Endothelial cell of umbilical vein (primary cell): ENCODE results near the gene USH1C. TPM values are rescaled to one million over a fixed set of nuclear protein-coding genes. Genes with fewer than 3 reads are reported as not detected.

ENCODE experiments used
- BruUV-seq: library from RNA; stranded (reverse); fragments of 400-500 nt; replicated peaks from 2 replicates; lab custom pipeline; 2021; lab: Mats Ljungman, UMichigan
- CTCF ChIA-PET: fragments of 300-600, 350-600 bp; sonication (Branson Sonifier 250); formaldehyde crosslinking; loops from one replicate; lab custom pipeline; 2021; ENCODE audit warnings: antibody characterized with exemption, inconsistent platforms; lab: Charles Lee
- POLR2A ChIA-PET: fragments of 300-600, 350-600 bp; sonication (Branson Sonifier 250); formaldehyde crosslinking; loops from one replicate; lab custom pipeline; 2021; ENCODE audit warnings: antibody characterized with exemption, inconsistent platforms; lab: Charles Lee
- DNase-seq: peaks from one replicate; pipeline ENCODE4 v3.0.0-alpha.2; 2011; ENCODE audit warnings: low read depth, low spot score
- FAIRE-seq: peaks from 2 replicates; lab custom pipeline; 2011; peaks lifted over from hg19 to GRCh38; lab: Jason Lieb, UNC
- H2AFZ ChIP-seq: 2 replicates; pipeline ENCODE4 v1.6.0; 2012; ENCODE audit warnings: low read depth, low read length, control low read depth, inconsistent platforms
- H3K27ac ChIP-seq: 2 replicates; pipeline ENCODE4 v1.5.1; 2011; ENCODE audit warnings: low read depth, mild to moderate bottlenecking, control low read depth, low read length, moderate library complexity; ENCODE audit not compliant: insufficient read depth
- H3K27me3 ChIP-seq, 2 experiments: 2 replicates each; pipeline versions ENCODE4 v1.6.0 to v1.6.1; 2011; ENCODE audit warnings: low read length in 2 of 2, mixed read lengths in 1 of 2; ENCODE audit not compliant: control insufficient read depth in 2 of 2, insufficient read depth in 2 of 2
- H3K36me3 ChIP-seq, 2 experiments: 2 replicates in 1 of 2; 3 replicates in 1 of 2; pipeline ENCODE4 v1.5.1; 2011; ENCODE audit warnings: low read length in 2 of 2, mild to moderate bottlenecking in 1 of 2, moderate library complexity in 1 of 2; ENCODE audit not compliant: control insufficient read depth in 2 of 2, insufficient read depth in 2 of 2; ENCODE audit errors: extremely low read depth in 1 of 2
- H3K4me1 ChIP-seq: 3 replicates; pipeline ENCODE4 v1.5.1; 2011; ENCODE audit warnings: mild to moderate bottlenecking, low read length; ENCODE audit not compliant: control insufficient read depth, insufficient read depth; ENCODE audit errors: extremely low read depth
- H3K4me2 ChIP-seq: 2 replicates; pipeline ENCODE4 v1.6.1; 2011; ENCODE audit warnings: low read length, control low read depth, mixed read lengths; ENCODE audit not compliant: insufficient read depth
- H3K4me3 ChIP-seq, 3 experiments: fragments of 200-600 bp in 1 of 3; sonication (generic), shearing (Covaris generic) in 1 of 3; replicated peaks in 1 of 3; 2 replicates each; pipeline ENCODE4 v1.5.1; 2011 to 2016; ENCODE audit warnings: control low read depth in 3 of 3, low read length in 3 of 3, mild to moderate bottlenecking in 2 of 3, inconsistent platforms in 1 of 3, low read depth in 1 of 3, moderate library complexity in 1 of 3; ENCODE audit not compliant: insufficient read depth in 1 of 3
- H3K79me2 ChIP-seq: 2 replicates; pipeline ENCODE4 v1.6.0; 2012; ENCODE audit warnings: low read length, inconsistent platforms; ENCODE audit not compliant: control insufficient read depth, insufficient read depth
- H3K9ac ChIP-seq: replicated peaks from 2 replicates; pipeline ENCODE3; 2011; ENCODE audit warnings: low read length, control low read depth; ENCODE audit not compliant: insufficient read depth; ENCODE audit errors: extremely low read depth
- H3K9me1 ChIP-seq: replicated peaks from 3 replicates; pipeline ENCODE4 v1.6.0; 2011; ENCODE audit warnings: mild to moderate bottlenecking, low read length; ENCODE audit not compliant: control insufficient read depth, insufficient read depth; ENCODE audit errors: extremely low read depth
- H3K9me3 ChIP-seq: replicated peaks from 2 replicates; pipeline ENCODE4 v1.5.1; 2012; ENCODE audit warnings: low read length, inconsistent platforms; ENCODE audit not compliant: control insufficient read depth, insufficient read depth
- H4K20me1 ChIP-seq: replicated peaks from 2 replicates; pipeline ENCODE3; 2011; ENCODE audit warnings: mild to moderate bottlenecking, low read length; ENCODE audit not compliant: control insufficient read depth, insufficient read depth; ENCODE audit errors: extremely low read depth
- CTCF ChIP-seq, 2 donors: IDR thresholded peaks; 1 replicate in 1 of 2; 2 replicates in 1 of 2; pipeline ENCODE4 v1.5.1; 2011; ENCODE audit warnings: low read length in 2 of 2, mild to moderate bottlenecking in 2 of 2, moderate library complexity in 2 of 2, control low read depth in 1 of 2, inconsistent platforms in 1 of 2, low read depth in 1 of 2; ENCODE audit not compliant: insufficient read depth in 1 of 2; ENCODE audit errors: extremely low read depth in 1 of 2
- EZH2 ChIP-seq: IDR thresholded peaks from 2 replicates; pipeline ENCODE4 v1.6.1; 2012; ENCODE audit warnings: borderline replicate concordance, low read depth, mild to moderate bottlenecking, moderate library complexity, low read length, inconsistent platforms; ENCODE audit not compliant: severe bottlenecking
- FOS ChIP-seq: IDR thresholded peaks from 2 replicates; pipeline ENCODE4 v1.6.1; 2011; ENCODE audit warnings: mild to moderate bottlenecking, low read length, moderate library complexity, borderline replicate concordance; ENCODE audit not compliant: insufficient read depth
- GATA2 ChIP-seq: IDR thresholded peaks from 2 replicates; pipeline ENCODE4 v1.7.0; 2011; ENCODE audit warnings: low read depth, mild to moderate bottlenecking, moderate library complexity, mixed read lengths, low read length; ENCODE audit not compliant: insufficient read length, insufficient read depth
- JUN ChIP-seq: IDR thresholded peaks from 2 replicates; pipeline ENCODE4 v1.6.1; 2011; ENCODE audit warnings: borderline replicate concordance, low read depth; ENCODE audit not compliant: insufficient read length, insufficient read depth
- MAX ChIP-seq: IDR thresholded peaks from 2 replicates; pipeline ENCODE4 v1.6.1; 2011; ENCODE audit not compliant: insufficient read depth, insufficient read length
- MYC ChIP-seq: IDR thresholded peaks from one replicate; pipeline ENCODE4 v1.6.1; 2011; ENCODE audit warnings: mild to moderate bottlenecking, low read depth, low read length
- POLR2A ChIP-seq: IDR thresholded peaks from 2 replicates; pipeline ENCODE4 v1.6.1; 2012; ENCODE audit warnings: low read depth, mild to moderate bottlenecking, control low read depth, low read length
- POLR2AphosphoS5 ChIP-seq: IDR thresholded peaks from 2 replicates; pipeline ENCODE4 v1.6.1; 2012; ENCODE audit warnings: low read depth, mild to moderate bottlenecking, control low read depth, low read length, moderate library complexity; ENCODE audit not compliant: insufficient read depth
- dilution Hi-C: fragments of 300-500 bp; cut with MboI; formaldehyde crosslinking; loops from one replicate; pipeline ENCODE4 v1.15.0; 2019; ENCODE audit warnings: low sequenced_read_pairs; ENCODE audit not compliant: extremely low pct_ligation_motif_present
- intact Hi-C: fragments of 100-400 bp; cut with micrococcal nuclease; formaldehyde crosslinking; loops from one replicate; pipeline ENCODE4 v1.10.0; 2022
- polyA plus RNA-seq, 4 experiments: library from polyadenylated mRNA; depleted of rRNA in 3 of 4; stranded (reverse) in 3 of 4; unstranded in 1 of 4; fragments of >200 nt; gene quantifications; 2 replicates each; pipeline versions ENCODE4 v1.2.1 to v1.2.3, GENCODE V29; 2011 to 2012; ENCODE audit warnings: missing spikeins in 1 of 4
- total RNA-seq: library from RNA; stranded (reverse); gene quantifications from 2 replicates; pipeline ENCODE4 v1.2.3, GENCODE V29; 2021

Gene USH1C
- total and polyA plus RNA-seq, 2 donors (not counting 3 experiments of a cell fraction or from before 2014, with no cell fraction given), result not detected

GRCh38 chr11:17511571-17511970, 32.6 kb downstream of the USH1C start:
- DNase-seq (no peak), FAIRE-seq (no peak)
- Histone ChIP-seq H3K9me3 (no peaks in the 10 kb centered on the region), H3K79me2 (no peaks in the 10 kb centered on the region), H3K36me3 (no peaks in the 10 kb centered on the region), H3K4me2 (no peak overlapping the region), H3K27me3 (no peaks in the 10 kb centered on the region), H3K9me1 (no peaks in the 10 kb centered on the region), H3K4me1 (no peaks in the 10 kb centered on the region), H3K4me3 (no peak overlapping the region), H2AFZ (no peak overlapping the region), H3K27ac (no peak overlapping the region), H4K20me1 (no peaks in the 10 kb centered on the region), H3K9ac (no peak overlapping the region)
- ChIA-PET POLR2A (no interaction called here), CTCF (interaction anchor here (3.3 kb wide), 1 partner anchor 16 kb away, joined by 17 read pairs; no protein-coding TSS in a partner anchor)
- no TSS peak for BruUV-seq
- intact Hi-C loops, result no loop called here
- dilution Hi-C loops, result no loop called here
- TF ChIP-seq JUN (no peak), GATA2 (no peak), FOS (no peak), POLR2A (no peak), MAX (no peak), EZH2 (no peak), CTCF (IDR thresholded peaks at IDR 0.05; ENCODE audit: extremely low read depth in 1 of 2, insufficient read depth in 1 of 2, low read depth in 1 of 2, low read length in 2 of 2) (no peak), POLR2AphosphoS5 (no peak), MYC (no peak)
